HEK293 (cell line): ENCODE measurements around the gene COX8A.

Experiments used
- EGR2 ChIP-seq: fragments of 450-650 bp; formaldehyde crosslinking; IDR thresholded peaks from 2 replicates; pipeline ENCODE4 v1.5.1; 2016; ENCODE audit warnings: low read depth, missing biosample characterization, missing genetic modification characterization
- INSM2 ChIP-seq: fragments of 450-650 bp; formaldehyde crosslinking; IDR thresholded peaks from 2 replicates; pipeline ENCODE4 v1.5.1; 2016; ENCODE audit warnings: missing biosample characterization, missing genetic modification characterization
- KLF9 ChIP-seq: fragments of 450-650 bp; formaldehyde crosslinking; IDR thresholded peaks from 2 replicates; pipeline ENCODE4 v1.5.1; 2016; ENCODE audit warnings: missing biosample characterization, missing genetic modification characterization, low read depth
- OVOL3 ChIP-seq: fragments of 450-650 bp; formaldehyde crosslinking; IDR thresholded peaks from 2 replicates; pipeline ENCODE4 v1.5.1; 2016; ENCODE audit warnings: missing biosample characterization, missing genetic modification characterization
- SCRT1 ChIP-seq: fragments of 450-650 bp; formaldehyde crosslinking; IDR thresholded peaks from 2 replicates; pipeline ENCODE4 v1.5.1; 2016; ENCODE audit warnings: missing biosample characterization, missing genetic modification characterization, borderline replicate concordance
- TCF7L2 ChIP-seq: IDR thresholded peaks from 2 replicates; pipeline ENCODE4 v1.6.1; 2011; ENCODE audit warnings: low read depth, mild to moderate bottlenecking, inconsistent platforms, low read length, moderate library complexity, borderline replicate concordance
- ZBTB1 ChIP-seq: fragments of 450-650 bp; formaldehyde crosslinking; IDR thresholded peaks from 2 replicates; pipeline ENCODE4 v1.5.1; 2016; ENCODE audit warnings: missing biosample characterization, missing genetic modification characterization
- ZBTB10 ChIP-seq: fragments of 450-650 bp; formaldehyde crosslinking; IDR thresholded peaks from 2 replicates; pipeline ENCODE4 v1.5.1; 2016; ENCODE audit warnings: missing biosample characterization, missing genetic modification characterization
- ZBTB49 ChIP-seq: fragments of 450-650 bp; formaldehyde crosslinking; IDR thresholded peaks from 2 replicates; pipeline ENCODE4 v1.5.1; 2016; ENCODE audit warnings: missing biosample characterization, missing genetic modification characterization, low read depth
- ZFP3 ChIP-seq: fragments of 450-650 bp; formaldehyde crosslinking; IDR thresholded peaks from 2 replicates; pipeline ENCODE4 v1.5.1; 2016; ENCODE audit warnings: low read depth, missing biosample characterization, missing genetic modification characterization
- ZFP69B ChIP-seq: fragments of 450-650 bp; formaldehyde crosslinking; IDR thresholded peaks from 2 replicates; pipeline ENCODE4 v1.5.1; 2016; ENCODE audit warnings: missing biosample characterization, missing genetic modification characterization
- ZNF10 ChIP-seq: fragments of 450-650 bp; formaldehyde crosslinking; IDR thresholded peaks from 2 replicates; pipeline ENCODE4 v1.5.1; 2017; ENCODE audit warnings: missing biosample characterization, missing genetic modification characterization
- ZNF133 ChIP-seq: fragments of 450-650 bp; formaldehyde crosslinking; IDR thresholded peaks from 2 replicates; pipeline ENCODE4 v1.5.1; 2016; ENCODE audit warnings: missing biosample characterization, missing genetic modification characterization
- ZNF157 ChIP-seq: fragments of 450-650 bp; formaldehyde crosslinking; IDR thresholded peaks from 2 replicates; pipeline ENCODE4 v1.5.1; 2016; ENCODE audit warnings: missing biosample characterization, missing genetic modification characterization
- ZNF214 ChIP-seq: fragments of 450-650 bp; formaldehyde crosslinking; IDR thresholded peaks from 2 replicates; pipeline ENCODE4 v1.5.1; 2017; ENCODE audit warnings: missing biosample characterization, mild to moderate bottlenecking, missing genetic modification characterization, borderline replicate concordance
- ZNF24 ChIP-seq: fragments of 450-650 bp; formaldehyde crosslinking; IDR thresholded peaks from 2 replicates; pipeline ENCODE4 v1.5.1; 2016; ENCODE audit warnings: missing biosample characterization, missing genetic modification characterization
- ZNF248 ChIP-seq: fragments of 450-650 bp; formaldehyde crosslinking; IDR thresholded peaks from 2 replicates; pipeline ENCODE4 v1.5.1; 2017; ENCODE audit warnings: missing biosample characterization, missing genetic modification characterization
- ZNF341 ChIP-seq: fragments of 450-650 bp; formaldehyde crosslinking; IDR thresholded peaks from 2 replicates; pipeline ENCODE4; 2016; ENCODE audit warnings: low read depth, missing biosample characterization, missing genetic modification characterization
- ZNF416 ChIP-seq: fragments of 450-650 bp; formaldehyde crosslinking; IDR thresholded peaks from 2 replicates; pipeline ENCODE4 v1.5.1; 2016; ENCODE audit warnings: missing biosample characterization, missing genetic modification characterization
- ZNF521 ChIP-seq: fragments of 450-650 bp; formaldehyde crosslinking; IDR thresholded peaks from 2 replicates; pipeline ENCODE4 v1.5.1; 2017; ENCODE audit warnings: missing biosample characterization, mild to moderate bottlenecking, missing genetic modification characterization
- ZNF548 ChIP-seq: fragments of 450-650 bp; formaldehyde crosslinking; IDR thresholded peaks from 2 replicates; pipeline ENCODE4 v1.5.1; 2016; ENCODE audit warnings: missing biosample characterization, missing genetic modification characterization
- ZNF561 ChIP-seq: fragments of 450-650 bp; IDR thresholded peaks from 2 replicates; pipeline ENCODE4 v1.5.1; 2018; ENCODE audit warnings: missing biosample characterization, missing genetic modification characterization, borderline replicate concordance
- ZNF596 ChIP-seq: fragments of 450-650 bp; IDR thresholded peaks from 2 replicates; pipeline ENCODE4 v1.5.0; 2018; ENCODE audit warnings: missing biosample characterization, mild to moderate bottlenecking, missing genetic modification characterization, moderate library complexity
- ZNF660 ChIP-seq: fragments of 450-650 bp; IDR thresholded peaks from 2 replicates; pipeline ENCODE4 v1.5.1; 2018; ENCODE audit warnings: missing biosample characterization, mild to moderate bottlenecking, missing genetic modification characterization
- ZSCAN4 ChIP-seq: fragments of 450-650 bp; formaldehyde crosslinking; IDR thresholded peaks from 2 replicates; pipeline ENCODE4 v1.5.1; 2017; ENCODE audit warnings: missing biosample characterization, missing genetic modification characterization
- TF ChIP-seq, protein P1 (sequence below): fragments of 450-650 bp; formaldehyde crosslinking; IDR thresholded peaks from 2 replicates; pipeline ENCODE4 v1.5.1; 2016; ENCODE audit warnings: missing biosample characterization, missing genetic modification characterization
- TF ChIP-seq, protein P2 (sequence below): fragments of 450-650 bp; formaldehyde crosslinking; IDR thresholded peaks from 2 replicates; pipeline ENCODE4 v1.5.1; 2016; ENCODE audit warnings: missing biosample characterization, missing genetic modification characterization

COX8A gene

DNA sequence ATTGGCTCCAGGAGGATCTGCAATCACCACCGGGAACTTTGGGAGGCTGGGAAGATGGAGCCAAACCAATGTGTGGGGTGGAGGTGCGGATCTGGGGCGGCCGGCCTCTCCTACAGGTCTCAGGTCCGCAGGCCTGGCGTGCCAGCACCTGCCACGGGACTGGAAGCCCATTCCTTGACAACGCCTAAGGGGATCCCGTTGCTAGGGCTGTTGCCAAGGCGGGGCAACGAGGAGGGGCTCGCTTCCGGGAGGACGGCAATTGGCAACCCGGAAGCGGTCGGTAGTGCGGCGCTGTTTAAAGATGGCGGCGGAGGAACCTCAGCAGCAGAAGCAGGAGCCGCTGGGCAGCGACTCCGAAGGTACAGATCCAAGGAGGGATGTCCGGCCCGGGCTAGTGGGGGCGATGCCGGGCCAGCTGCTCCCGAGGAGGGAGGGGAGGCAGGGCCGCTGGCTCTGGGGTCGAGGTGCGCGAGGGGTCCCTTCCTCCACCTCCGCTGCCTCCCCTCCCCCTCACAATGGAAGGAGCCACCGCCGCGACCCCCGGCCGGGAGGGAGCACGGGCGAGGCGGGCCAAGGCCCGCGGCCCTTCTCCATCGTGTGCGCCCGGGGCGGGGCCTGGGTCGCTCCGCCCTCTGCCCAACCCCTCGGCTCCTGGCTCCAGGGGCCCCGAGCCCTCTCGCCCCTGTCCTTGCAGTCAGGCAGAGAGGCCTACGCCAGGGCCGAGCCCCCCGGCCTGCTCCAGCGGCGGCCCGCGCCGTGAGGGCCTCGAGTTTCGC, 11.9 kb downstream of the COX8A start, which contains the start of gene OTUB1 (continued):
- TF ChIP-seq SCRT1 (tag by site-specific recombination) (no peak), ZNF660 (tag by site-specific recombination) (no peak), ZBTB10 (tag by site-specific recombination) (no peak), TCF7L2 (no peak), ZFP3 (tag by site-specific recombination) (no peak), ZNF521 (tag by site-specific recombination) (no peak), EGR2 (tag by site-specific recombination) (no peak), ZNF416 (tag by site-specific recombination) (no peak), ZNF157 (tag by site-specific recombination) (no peak), ZNF10 (tag by site-specific recombination) (peak; percentile 79; the same call in 1 of the 2 replicates), ZNF341 (tag by site-specific recombination) (peak; percentile 50), ZNF596 (no peak), ZSCAN4 (no peak), OVOL3 (tag by site-specific recombination) (no peak), ZNF214 (no peak), ZNF248 (no peak), ZBTB1 (no peak), ZBTB49 (no peak), ZNF24 (tag by site-specific recombination) (0 out of 2 replicates have a peak, but pooled peaks have one; percentile 53), INSM2 (no peak), ZFP69B (tag by site-specific recombination) (peak; percentile 45), KLF9 (tag by site-specific recombination) (peak; percentile 51; the same call in 1 of the 2 replicates), ZNF133 (tag by site-specific recombination) (no peak), ZNF548 (no peak), ZNF561 (tag by site-specific recombination) (no peak; the same call in 1 of the 2 replicates)
- TF ChIP-seq, protein P1, sequence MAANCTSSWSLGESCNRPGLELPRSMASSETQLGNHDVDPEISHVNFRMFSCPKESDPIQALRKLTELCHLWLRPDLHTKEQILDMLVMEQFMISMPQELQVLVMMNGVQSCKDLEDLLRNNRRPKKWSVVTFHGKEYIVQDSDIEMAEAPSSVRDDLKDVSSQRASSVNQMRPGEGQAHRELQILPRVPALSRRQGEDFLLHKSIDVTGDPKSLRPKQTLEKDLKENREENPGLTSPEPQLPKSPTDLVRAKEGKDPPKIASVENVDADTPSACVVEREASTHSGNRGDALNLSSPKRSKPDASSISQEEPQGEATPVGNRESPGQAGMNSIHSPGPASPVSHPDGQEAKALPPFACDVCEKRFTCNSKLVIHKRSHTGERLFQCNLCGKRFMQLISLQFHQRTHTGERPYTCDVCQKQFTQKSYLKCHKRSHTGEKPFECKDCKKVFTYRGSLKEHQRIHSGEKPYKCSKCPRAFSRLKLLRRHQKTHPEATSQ (tag by site-specific recombination) = 0 out of 2 replicates have a peak, but pooled peaks have one; percentile 51
- TF ChIP-seq, protein P2, sequence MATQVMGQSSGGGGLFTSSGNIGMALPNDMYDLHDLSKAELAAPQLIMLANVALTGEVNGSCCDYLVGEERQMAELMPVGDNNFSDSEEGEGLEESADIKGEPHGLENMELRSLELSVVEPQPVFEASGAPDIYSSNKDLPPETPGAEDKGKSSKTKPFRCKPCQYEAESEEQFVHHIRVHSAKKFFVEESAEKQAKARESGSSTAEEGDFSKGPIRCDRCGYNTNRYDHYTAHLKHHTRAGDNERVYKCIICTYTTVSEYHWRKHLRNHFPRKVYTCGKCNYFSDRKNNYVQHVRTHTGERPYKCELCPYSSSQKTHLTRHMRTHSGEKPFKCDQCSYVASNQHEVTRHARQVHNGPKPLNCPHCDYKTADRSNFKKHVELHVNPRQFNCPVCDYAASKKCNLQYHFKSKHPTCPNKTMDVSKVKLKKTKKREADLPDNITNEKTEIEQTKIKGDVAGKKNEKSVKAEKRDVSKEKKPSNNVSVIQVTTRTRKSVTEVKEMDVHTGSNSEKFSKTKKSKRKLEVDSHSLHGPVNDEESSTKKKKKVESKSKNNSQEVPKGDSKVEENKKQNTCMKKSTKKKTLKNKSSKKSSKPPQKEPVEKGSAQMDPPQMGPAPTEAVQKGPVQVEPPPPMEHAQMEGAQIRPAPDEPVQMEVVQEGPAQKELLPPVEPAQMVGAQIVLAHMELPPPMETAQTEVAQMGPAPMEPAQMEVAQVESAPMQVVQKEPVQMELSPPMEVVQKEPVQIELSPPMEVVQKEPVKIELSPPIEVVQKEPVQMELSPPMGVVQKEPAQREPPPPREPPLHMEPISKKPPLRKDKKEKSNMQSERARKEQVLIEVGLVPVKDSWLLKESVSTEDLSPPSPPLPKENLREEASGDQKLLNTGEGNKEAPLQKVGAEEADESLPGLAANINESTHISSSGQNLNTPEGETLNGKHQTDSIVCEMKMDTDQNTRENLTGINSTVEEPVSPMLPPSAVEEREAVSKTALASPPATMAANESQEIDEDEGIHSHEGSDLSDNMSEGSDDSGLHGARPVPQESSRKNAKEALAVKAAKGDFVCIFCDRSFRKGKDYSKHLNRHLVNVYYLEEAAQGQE = peak; percentile 61; the same call in 1 of the 2 replicates
